ENCODE results near the gene CDK5RAP2.
A peak's percentile ranks its signal among the peaks of the same experiment; 100 is the strongest.

The CDK5RAP2 gene

DNA sequence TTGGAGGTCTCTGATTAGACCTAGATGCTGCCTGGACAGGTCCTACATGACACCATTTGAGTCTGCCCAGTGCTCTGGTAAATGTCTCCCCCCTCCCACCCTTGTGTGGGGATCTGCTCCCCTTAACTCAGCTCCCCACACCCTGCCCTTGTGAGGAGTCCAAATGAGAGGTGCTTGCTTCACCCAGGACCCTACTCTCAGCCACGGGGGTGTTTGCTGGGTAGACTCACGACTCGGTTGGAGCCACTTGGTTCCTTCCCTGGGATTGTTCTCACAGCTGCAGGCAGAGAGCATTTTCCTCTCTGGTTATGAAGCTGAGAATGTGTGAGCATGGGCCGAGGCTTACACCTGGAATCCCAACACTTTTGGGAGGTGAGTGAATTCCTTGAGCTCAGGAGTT lies 204.7 kb downstream of the CDK5RAP2 start:
- DNase-seq: no peak

- no peak for DNase-seq
Observed at GRCh38 chr9:120374817-120375216, 205.2 kb downstream of the CDK5RAP2 start.

GRCh38 chr9:120374239-120374638 lies 205.7 kb downstream of the CDK5RAP2 start:
- DNase-seq: no peak

GRCh38 chr9:120372040-120372439 lies 207.9 kb downstream of the CDK5RAP2 start:
- no peak for DNase-seq

DNA sequence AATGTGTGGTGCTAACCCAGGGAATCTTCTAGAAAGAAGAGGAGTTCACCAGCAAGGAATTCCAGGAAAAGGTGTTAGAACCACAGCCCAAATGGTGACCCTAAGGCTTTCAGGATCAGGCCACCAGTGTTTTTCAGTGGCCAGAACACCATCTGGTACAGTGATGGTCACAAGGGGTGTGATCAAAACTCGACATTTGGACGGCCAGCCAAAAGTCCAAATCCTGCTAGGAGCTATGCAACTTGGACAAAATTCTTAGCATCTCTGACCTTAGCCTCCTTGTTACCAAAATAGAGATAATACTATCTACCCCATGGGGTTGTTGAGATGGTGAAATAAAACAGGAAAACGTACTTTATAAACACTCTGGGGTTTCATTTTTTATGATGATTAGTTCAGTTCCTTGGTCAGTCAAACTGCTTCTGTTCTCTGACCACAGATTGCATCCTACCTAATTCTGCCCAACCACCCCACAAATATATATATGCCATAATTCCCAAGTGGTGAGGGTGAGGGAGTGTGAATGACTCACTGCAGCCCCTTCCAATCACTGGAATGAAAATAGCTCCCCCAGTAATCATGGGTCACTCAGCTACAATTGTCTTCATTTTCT lies 210.3 kb downstream of the CDK5RAP2 start:
- no peak for DNase-seq

DNA sequence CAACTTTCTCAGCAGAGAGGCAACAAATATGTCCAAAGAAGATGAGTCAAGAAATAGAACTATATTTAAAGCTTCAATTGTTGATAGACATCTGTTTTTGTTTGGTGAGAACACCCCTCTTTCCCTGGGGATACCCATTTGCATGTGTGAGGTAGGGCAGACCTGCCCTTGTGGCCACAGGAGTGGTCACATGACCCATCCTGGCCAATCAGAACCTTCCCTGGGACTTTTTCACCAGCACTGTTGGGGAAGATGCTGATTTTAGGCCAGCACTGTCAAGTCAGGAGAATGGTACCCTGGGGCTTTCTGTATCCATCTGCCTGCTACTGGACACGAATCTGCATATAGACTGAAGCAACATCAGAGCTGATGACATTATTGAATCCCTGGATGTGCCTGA lies 211.2 kb downstream of the CDK5RAP2 start:
- DNase-seq: no peak

DNA sequence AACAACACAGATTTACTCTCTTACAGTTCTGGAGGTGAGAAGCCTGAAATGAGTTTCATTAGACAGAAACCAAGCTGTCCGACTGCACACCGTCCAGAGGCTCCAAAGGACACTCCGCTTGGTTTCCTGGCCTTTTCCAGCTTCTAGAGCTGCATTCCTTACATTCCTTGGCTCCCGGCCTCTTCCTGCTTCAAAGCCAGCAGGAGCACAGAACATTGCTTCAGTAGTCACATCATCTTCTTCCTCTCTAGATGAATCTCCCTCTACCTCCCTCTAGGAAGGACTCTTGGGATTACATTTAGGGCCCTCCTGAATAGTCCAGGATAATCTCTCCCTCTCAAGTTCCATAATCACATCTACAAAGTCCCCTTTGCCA lies 213.3 kb downstream of the CDK5RAP2 start:
- DNase-seq: no peak

DNA sequence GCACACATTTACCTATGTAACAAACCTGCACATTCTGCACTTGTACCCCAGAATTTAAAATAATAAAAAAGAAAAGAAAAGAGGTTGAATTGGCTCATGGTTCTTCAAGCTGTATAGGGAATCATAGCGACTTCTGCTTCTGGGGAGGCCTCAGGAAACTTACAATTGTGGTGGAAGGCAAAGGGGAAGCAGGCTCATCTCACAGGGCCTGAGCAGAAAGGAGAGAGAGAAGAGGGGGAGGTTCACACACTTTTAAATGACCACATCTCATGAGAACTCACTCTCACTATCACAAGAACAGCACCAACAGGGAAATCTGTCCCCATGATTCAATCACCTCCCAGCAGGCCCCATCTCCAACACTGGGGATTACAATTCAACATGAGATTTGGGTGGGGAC lies 214.6 kb downstream of the CDK5RAP2 start:
- DNase-seq: peak; percentile 35

DNA sequence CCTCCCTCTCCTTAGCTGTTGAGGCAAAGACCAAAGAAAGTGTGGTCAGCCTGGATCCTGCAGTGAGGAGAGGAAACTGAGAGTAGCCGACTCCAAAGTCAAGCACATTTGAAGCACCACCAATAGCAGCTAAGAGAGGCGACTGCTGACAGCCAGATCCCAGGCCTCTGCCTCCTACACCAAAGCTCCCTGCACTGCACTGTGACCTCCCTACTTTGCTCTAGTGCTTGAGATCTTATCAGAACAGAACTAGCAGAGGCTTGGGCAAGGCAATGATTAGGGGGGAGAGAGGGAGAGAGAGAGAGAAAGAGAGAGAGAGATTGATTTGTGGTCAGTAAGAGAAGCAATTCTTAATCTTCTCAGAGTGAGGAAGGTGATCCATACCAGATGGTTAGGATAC lies 216.3 kb downstream of the CDK5RAP2 start:
- no peak for DNase-seq

DNA sequence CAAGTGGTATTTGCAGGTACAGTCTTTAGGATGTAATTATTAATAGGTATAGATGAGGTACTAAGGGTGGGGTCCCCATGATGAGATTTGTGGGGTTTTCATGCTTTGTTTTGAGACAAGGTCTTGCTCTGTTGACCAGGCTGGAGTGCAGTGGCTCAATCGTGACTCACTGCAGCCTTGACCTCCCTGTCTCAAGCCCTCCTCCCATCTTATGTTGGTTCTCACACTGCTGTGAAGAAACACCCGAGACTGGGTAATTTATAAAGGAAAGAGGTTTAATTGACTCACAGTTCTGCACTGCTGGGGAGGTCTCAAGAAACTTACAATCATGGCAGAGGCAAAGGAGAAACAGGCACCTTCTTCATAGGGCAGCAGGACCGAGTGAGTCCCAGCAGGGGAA lies 217.5 kb downstream of the CDK5RAP2 start:
- DNase-seq: no peak

DNA sequence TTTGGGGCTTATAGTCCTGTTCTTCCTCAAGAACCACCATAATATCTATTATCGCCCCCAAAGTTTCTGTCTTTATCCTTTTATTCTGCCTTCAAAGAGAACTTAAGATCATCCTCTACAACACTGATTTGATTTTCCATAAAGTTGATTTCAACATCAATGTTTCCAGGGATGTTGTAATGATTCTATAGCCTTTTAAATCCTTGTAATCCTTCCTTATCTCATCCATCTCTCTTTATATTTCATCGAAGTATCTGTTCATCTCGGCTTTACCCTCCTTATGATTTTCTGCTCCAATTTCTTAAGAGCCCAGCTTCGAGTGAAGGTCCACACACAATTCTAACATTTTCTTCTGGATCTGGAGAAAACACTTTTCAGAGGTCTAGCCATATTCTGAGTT lies 218.4 kb downstream of the CDK5RAP2 start:
- DNase-seq: no peak

DNA sequence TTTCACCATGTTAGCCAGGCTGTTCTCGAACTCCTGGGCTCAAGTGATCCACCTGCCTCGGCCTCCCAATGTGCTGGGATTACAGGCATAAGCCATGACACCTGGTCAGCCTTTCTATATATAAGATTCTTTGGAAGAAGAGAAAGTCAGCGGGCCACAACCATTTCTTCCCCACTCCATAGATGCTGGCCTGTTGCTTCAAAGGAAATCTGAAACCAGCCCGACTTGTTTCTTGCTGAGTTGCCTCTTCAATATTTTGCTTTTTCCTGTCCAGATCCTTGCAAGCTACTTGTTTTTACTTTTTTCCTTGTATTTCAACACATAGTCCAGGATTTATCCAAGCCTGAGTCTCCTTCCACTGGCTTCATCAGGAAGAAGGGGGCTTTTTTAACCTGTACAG lies 219.5 kb downstream of the CDK5RAP2 start:
- DNase-seq: no peak

GRCh38 chr9:120360046-120360445 lies 219.9 kb downstream of the CDK5RAP2 start:
- no peak for DNase-seq

DNA sequence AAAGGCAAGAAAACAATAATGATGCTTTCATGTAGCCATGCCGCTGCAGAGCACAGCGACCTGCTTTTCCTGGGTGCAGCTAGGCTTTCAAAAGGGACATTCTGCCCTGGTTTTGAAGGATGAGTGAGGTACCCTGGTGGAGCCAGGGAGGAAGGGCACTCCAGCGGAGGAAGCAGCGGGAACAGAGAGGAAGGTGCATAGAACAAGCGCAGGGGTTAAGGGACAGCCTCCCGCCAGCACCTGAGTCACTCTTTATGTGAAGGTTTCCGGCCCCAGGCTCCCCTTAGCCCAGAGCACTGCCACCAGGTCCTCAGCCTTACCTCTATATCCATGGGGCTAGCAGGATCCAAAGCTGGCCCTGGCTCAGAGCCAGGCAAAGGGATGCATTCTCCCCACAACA lies 221.1 kb downstream of the CDK5RAP2 start:
- no peak for DNase-seq

DNA sequence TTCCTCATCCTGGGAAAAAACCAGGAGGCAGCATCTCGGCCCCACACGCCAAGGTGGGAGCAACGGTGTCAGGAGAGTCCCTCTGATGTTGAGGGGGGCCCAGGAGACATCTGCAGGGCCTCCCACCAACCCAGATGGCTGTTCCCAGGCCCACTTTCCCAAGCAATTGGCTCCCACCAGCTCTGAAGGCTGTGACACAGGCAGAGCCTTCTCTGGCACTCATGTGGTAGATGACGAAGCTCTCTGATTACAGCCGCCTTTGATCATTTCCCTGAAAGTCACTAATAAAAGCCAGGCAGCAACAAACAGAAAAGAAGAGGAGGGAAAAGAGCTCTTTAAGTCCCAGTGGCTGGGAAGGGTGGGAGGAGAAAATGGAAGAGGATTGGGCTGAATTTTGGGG lies 226.5 kb downstream of the CDK5RAP2 start:
- DNase-seq: no peak

GRCh38 chr9:120351106-120351505 lies 228.9 kb downstream of the CDK5RAP2 start:
- no peak for DNase-seq

GRCh38 chr9:120350596-120350995 lies 229.4 kb downstream of the CDK5RAP2 start:
- no peak for DNase-seq

DNA sequence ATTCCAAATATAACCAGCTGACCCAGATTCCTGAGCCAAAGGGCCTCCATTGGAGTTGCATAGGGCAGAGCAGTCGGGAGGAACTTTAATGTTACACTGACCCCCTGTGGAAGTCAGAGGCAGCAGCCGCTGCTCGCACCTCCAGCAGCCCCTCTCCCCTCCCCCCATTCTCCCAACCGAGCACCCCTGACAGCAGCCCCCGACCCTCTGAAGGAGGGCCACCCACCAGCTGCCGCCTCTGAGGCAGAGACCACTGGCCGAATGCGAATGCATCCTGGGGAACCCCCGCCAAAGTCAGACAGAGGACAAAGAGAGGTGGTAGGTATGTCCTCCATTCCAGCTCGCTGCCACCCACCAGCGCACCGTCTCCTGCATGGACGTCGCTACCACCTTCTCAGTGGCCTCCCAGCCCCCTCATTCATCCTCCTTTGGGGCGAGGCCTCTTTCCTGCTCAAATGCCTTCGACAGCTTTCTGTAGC lies 231.0 kb downstream of the CDK5RAP2 start:
- DNase-seq: peak; percentile 8

GRCh38 chr9:120345379-120345778 lies 234.6 kb downstream of the CDK5RAP2 start:
- DNase-seq: no peak

DNA sequence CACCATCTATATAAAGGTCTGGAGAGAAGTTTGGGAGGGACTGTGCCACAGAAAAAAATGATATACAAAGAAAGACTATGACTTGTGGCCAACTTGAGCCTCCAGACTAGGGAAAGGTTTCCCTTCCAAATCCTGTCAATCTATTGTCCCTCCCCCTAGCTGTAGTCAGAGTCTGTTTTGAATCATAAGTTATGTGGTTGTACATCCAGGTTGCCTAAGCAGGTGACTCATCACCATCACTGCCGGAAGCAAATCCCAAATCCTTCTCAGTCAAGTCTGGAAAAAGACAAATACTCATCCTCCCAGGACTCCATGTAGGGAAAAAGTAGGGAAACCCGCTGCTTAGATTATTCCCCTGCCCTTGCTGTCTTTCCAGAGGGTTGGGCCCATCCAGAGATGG lies 235.7 kb downstream of the CDK5RAP2 start:
- DNase-seq: no peak

GRCh38 chr9:120343416-120343815 lies 236.6 kb downstream of the CDK5RAP2 start:
- no peak for DNase-seq

Data from GDM1 (cell line).